CD14-positive monocyte (primary cell): ENCODE data around the gene ATG16L2. TPM values are rescaled to one million over a fixed set of nuclear protein-coding genes. Genes with fewer than 3 reads are reported as not detected.

Experiments
- DNase-seq, 3 donors: peaks; one replicate each; pipeline ENCODE4 v3.0.0-alpha.2; 2011 to 2022
- H2AFZ ChIP-seq: 2 replicates; pipeline ENCODE4 v1.6.0; 2012; ENCODE audit warnings: mild to moderate bottlenecking, low read depth, low read length, inconsistent platforms; ENCODE audit not compliant: insufficient read depth, poor library complexity, severe bottlenecking
- H3K27ac ChIP-seq, 2 donors: 1 replicate in 1 of 2; 2 replicates in 1 of 2; pipeline ENCODE4 v1.5.1; 2012 to 2013; ENCODE audit warnings: low read length in 2 of 2, control low read depth in 1 of 2, inconsistent platforms in 1 of 2, low read depth in 1 of 2, mild to moderate bottlenecking in 1 of 2
- H3K27me3 ChIP-seq, 2 donors: one replicate each; pipeline versions ENCODE4 v1.6.0 to v1.6.1; 2011 to 2013; ENCODE audit warnings: low read length in 2 of 2; ENCODE audit not compliant: control insufficient read depth in 2 of 2, insufficient read depth in 2 of 2
- H3K36me3 ChIP-seq, 2 donors: replicated peaks in 1 of 2; 1 replicate in 1 of 2; 2 replicates in 1 of 2; pipeline versions ENCODE4 v1.5.1 to v1.6.1; 2012 to 2013; ENCODE audit warnings: low read length in 2 of 2, control low read depth in 1 of 2, inconsistent platforms in 1 of 2, mild to moderate bottlenecking in 1 of 2; ENCODE audit not compliant: insufficient read depth in 2 of 2, control insufficient read depth in 1 of 2
- H3K4me1 ChIP-seq, 2 donors: 1 replicate in 1 of 2; 2 replicates in 1 of 2; pipeline versions ENCODE4 v1.5.1 to v1.6.1; 2012 to 2013; ENCODE audit warnings: low read length in 2 of 2, control low read depth in 1 of 2, inconsistent platforms in 1 of 2, mild to moderate bottlenecking in 1 of 2, moderate library complexity in 1 of 2; ENCODE audit not compliant: insufficient read depth in 2 of 2, control insufficient read depth in 1 of 2
- H3K4me2 ChIP-seq: replicated peaks from 2 replicates; pipeline ENCODE3; 2012; ENCODE audit warnings: low read length, moderate library complexity, mild to moderate bottlenecking; ENCODE audit not compliant: poor library complexity, severe bottlenecking; ENCODE audit errors: extremely low read depth
- H3K4me3 ChIP-seq, 3 experiments: fragments of 200-600 bp in 1 of 3; sonication (generic) in 1 of 3; replicated peaks in 1 of 3; 1 replicate in 2 of 3; 2 replicates in 1 of 3; pipeline ENCODE4 v1.5.1; 2011 to 2013; ENCODE audit warnings: low read length in 3 of 3, mild to moderate bottlenecking in 3 of 3, control low read depth in 2 of 3, low read depth in 2 of 3, inconsistent platforms in 1 of 3, moderate library complexity in 1 of 3
- H3K79me2 ChIP-seq: 2 replicates; pipeline ENCODE4 v1.6.0; 2012; ENCODE audit warnings: mild to moderate bottlenecking, control low read depth, inconsistent platforms, low read length, moderate library complexity; ENCODE audit not compliant: insufficient read depth
- H3K9ac ChIP-seq: 2 replicates; pipeline ENCODE4 v1.6.0; 2017; ENCODE audit warnings: low read length, mild to moderate bottlenecking; ENCODE audit not compliant: insufficient read depth, poor library complexity, severe bottlenecking
- H3K9me3 ChIP-seq, 2 donors: replicated peaks in 1 of 2; 1 replicate in 1 of 2; 2 replicates in 1 of 2; pipeline versions ENCODE4 v1.5.1 to v1.6.1; 2012 to 2013; ENCODE audit warnings: low read length in 2 of 2, control low read depth in 1 of 2; ENCODE audit not compliant: control insufficient read depth in 1 of 2, insufficient read depth in 1 of 2
- H4K20me1 ChIP-seq: 2 replicates; pipeline ENCODE4 v1.6.0; 2012; ENCODE audit warnings: mild to moderate bottlenecking, low read length, control low read depth, moderate library complexity; ENCODE audit not compliant: insufficient read depth
- H3K27ac Mint-ChIP-seq, 7 donors: one replicate each; pipeline ENCODE4 v1.8.0; 2020; ENCODE audit warnings: mild to moderate bottlenecking in 7 of 7, mixed read lengths in 7 of 7, moderate library complexity in 6 of 7, inconsistent platforms in 2 of 7
- H3K27me3 Mint-ChIP-seq, 3 donors: one replicate each; pipeline ENCODE4 v1.8.0; 2021 to 2022; ENCODE audit warnings: low read depth in 3 of 3, mild to moderate bottlenecking in 3 of 3, mixed read lengths in 3 of 3, moderate library complexity in 3 of 3, inconsistent platforms in 1 of 3
- H3K36me3 Mint-ChIP-seq, 2 donors: one replicate each; pipeline ENCODE4 v1.8.0; 2020; ENCODE audit warnings: mixed read lengths in 2 of 2, inconsistent platforms in 1 of 2, mild to moderate bottlenecking in 1 of 2
- H3K4me1 Mint-ChIP-seq: one replicate; pipeline ENCODE4 v1.8.0; 2020; ENCODE audit warnings: mild to moderate bottlenecking, mixed read lengths
- H3K4me3 Mint-ChIP-seq, 2 donors: one replicate each; pipeline ENCODE4 v1.8.0; 2020; ENCODE audit warnings: mild to moderate bottlenecking in 2 of 2, mixed read lengths in 2 of 2, moderate library complexity in 1 of 2
- H3K9me3 Mint-ChIP-seq, 7 donors: one replicate each; pipeline ENCODE4 v1.8.0; 2020 to 2022; ENCODE audit warnings: mixed read lengths in 7 of 7, mild to moderate bottlenecking in 6 of 7, moderate library complexity in 6 of 7, inconsistent platforms in 2 of 7
- CTCF ChIP-seq: fragments of 200-600 bp; IDR thresholded peaks from one replicate; pipeline ENCODE4 v1.8.0; 2022; ENCODE audit warnings: antibody characterized with exemption, mild to moderate bottlenecking
- WGBS: methylation state at CpG from one replicate; pipeline ENCODE4 v1.1.5; 2013; ENCODE audit warnings: missing lambda C conversion rate; ENCODE audit not compliant: insufficient coverage; 5-methylcytosine and 5-hydroxymethylcytosine counted together
- intact Hi-C, 2 donors: fragments of 100-400 bp; cut with micrococcal nuclease; formaldehyde crosslinking; loops; one replicate each; pipeline versions ENCODE4 v1.15.0 to v1.15.1; 2023
- polyA plus RNA-seq, 3 donors: library from polyadenylated mRNA; depleted of rRNA in 1 of 3; unstranded in 2 of 3; stranded (reverse) in 1 of 3; fragments of 300-500 nt in 2 of 3; fragments of >200 nt in 1 of 3; fragmentation: Illumina TruSeq in 2 of 3; gene quantifications; 1 replicate in 2 of 3; 2 replicates in 1 of 3; pipeline ENCODE4 v1.2.3, GENCODE V29; 2012 to 2021
- small RNA-seq: library from RNA; depleted of rRNA; stranded (forward); fragments of <200 nt; gene quantifications from one replicate; pipeline ENCODE3, GENCODE V24; 2012; ENCODE audit warnings: low read depth; ENCODE audit not compliant: insufficient read length

ATG16L2 gene
- polyA plus RNA-seq, 3 donors: 36.9 to 975 (median 46.8) TPM

DNA sequence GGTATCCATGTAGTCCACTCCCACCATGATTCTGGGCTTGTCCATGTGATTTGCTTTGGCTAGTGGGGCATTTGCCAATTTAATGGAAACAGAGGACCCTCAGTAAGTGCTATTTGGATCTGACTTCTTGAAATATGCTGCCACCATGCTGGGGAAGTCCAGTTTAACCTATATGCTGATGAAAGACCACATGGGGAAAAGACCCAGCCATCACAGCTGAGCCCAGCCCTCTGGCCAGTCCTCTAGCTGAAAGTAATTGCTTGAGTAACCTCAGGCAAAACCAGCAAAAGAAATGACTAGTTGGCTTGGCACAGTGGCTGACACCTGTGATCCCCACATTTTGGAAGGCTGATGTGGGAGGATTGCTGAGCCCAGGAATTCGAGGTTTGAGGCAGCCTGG is 61.5 kb downstream of the ATG16L2 start:
- H3K27me3 ChIP-seq: no peaks in the 10 kb centered on the region
- peaks cover 34 to 82% of the 10 kb centered on the region in 2 donors for H3K36me3 ChIP-seq
- no peaks in the 10 kb centered on the region for H3K9me3 ChIP-seq
- H3K4me3 ChIP-seq: no peak overlapping the region
- no peak overlapping the region for H2AFZ ChIP-seq
- Mint-ChIP-seq H3K9me3 (peaks cover 0 to 6% (median 0%) of the 10 kb centered on the region in 7 donors), H3K27ac (no peak overlapping the region), H3K4me3 (no peak overlapping the region), H3K27me3 (no peaks in the 10 kb centered on the region), H3K4me1 (no peaks in the 10 kb centered on the region), H3K36me3 (peaks cover 56 to 73% of the 10 kb centered on the region in 2 donors)
- intact Hi-C loops: no loop called here
- no peak overlapping the region for H3K27ac ChIP-seq
- peaks cover 7% of the 10 kb centered on the region for H4K20me1 ChIP-seq
- no peak overlapping the region for H3K9ac ChIP-seq
- no peaks in the 10 kb centered on the region for H3K4me1 ChIP-seq
- peaks cover 4% of the 10 kb centered on the region for H3K79me2 ChIP-seq
- no peak overlapping the region for H3K4me2 ChIP-seq
- no CpG with 5 or more reads among the region's 1 CpG for WGBS
- TF ChIP-seq CTCF: no peak
- DNase-seq: no peak

GRCh38 chr11:72876147-72876546 is 61.9 kb downstream of the ATG16L2 start:
- H3K27ac Mint-ChIP-seq: no peak overlapping the region
- Histone ChIP-seq H3K27ac (no peak overlapping the region), H4K20me1 (peaks cover 6% of the 10 kb centered on the region), H3K4me3 (no peak overlapping the region), H3K9ac (no peak overlapping the region), H3K9me3 (no peaks in the 10 kb centered on the region), H2AFZ (no peak overlapping the region), H3K79me2 (peaks cover 4% of the 10 kb centered on the region), H3K27me3 (no peaks in the 10 kb centered on the region), H3K36me3 (peaks cover 34 to 83% of the 10 kb centered on the region in 2 donors), H3K4me2 (no peak overlapping the region), H3K4me1 (no peaks in the 10 kb centered on the region)
- no peaks in the 10 kb centered on the region for H3K4me1 Mint-ChIP-seq
- intact Hi-C loops: no loop called here
- no peaks in the 10 kb centered on the region for H3K27me3 Mint-ChIP-seq
- peaks cover 56 to 75% of the 10 kb centered on the region in 2 donors for H3K36me3 Mint-ChIP-seq
- DNase-seq: no peak
- H3K4me3 Mint-ChIP-seq: no peak overlapping the region
- peaks cover 0 to 2% (median 0%) of the 10 kb centered on the region in 7 donors for H3K9me3 Mint-ChIP-seq
- 100% methylated on average over 1 of the region's 3 CpGs for WGBS
- no peak for TF ChIP-seq CTCF

Small RNA genes within 50 kb of the gene (small RNA-seq; reads per million reads assigned to genes)
- gene MIR4692: not detected
- not detected for gene RF00019
- gene RNU6-672P: not detected

Other genes starting within 250 kb of the ATG16L2 start
- 1 to 10 TPM in 1 of 3 donors, under 1 TPM in 2; 0.18 to 1.7 (median 0.53) TPM for gene PDE2A, start 140.0 kb upstream of the ATG16L2 start, polyA plus RNA-seq
- gene ARAP1, start 62.0 kb upstream of the ATG16L2 start, polyA plus RNA-seq: 100 to 1,000 TPM in 1 of 3 donors, 10 to 100 TPM in 2; 48.7 to 487 (median 79.0) TPM
- 10 to 100 TPM; 13.6 to 18.7 (median 15.4) TPM for gene STARD10, start 20.4 kb upstream of the ATG16L2 start, polyA plus RNA-seq